HG02678 (cell line): ENCODE results near the gene STEAP3.

Experiments
- ATAC-seq: cut with Tn5 transposase; IDR thresholded peaks from one replicate; pipeline ENCODE4 v1.9.1; 2021; ENCODE audit warnings: mild to moderate bottlenecking, moderate library complexity; ENCODE audit not compliant: unreplicated experiment

Gene STEAP3

GRCh38 chr2:119225105-119225865 lies 1.7 kb downstream of the STEAP3 start:
- no peak for ATAC-seq

GRCh38 chr2:119225926-119226325 lies 2.3 kb downstream of the STEAP3 start:
- ATAC-seq: no peak

- no peak for ATAC-seq
Measured at GRCh38 chr2:119227346-119227745, 3.7 kb downstream of the STEAP3 start.

- no peak for ATAC-seq
Measured at GRCh38 chr2:119228136-119228535, 4.5 kb downstream of the STEAP3 start.

- no peak for ATAC-seq
Measured at GRCh38 chr2:119228964-119229363, 5.3 kb downstream of the STEAP3 start.

- ATAC-seq: no peak
Measured at GRCh38 chr2:119229716-119230115, 6.1 kb downstream of the STEAP3 start.

GRCh38 chr2:119230219-119231185 lies 6.9 kb downstream of the STEAP3 start:
- ATAC-seq: no peak

- peak; percentile 50 for ATAC-seq
Measured at GRCh38 chr2:119231975-119232665, 8.5 kb downstream of the STEAP3 start.

- peak; percentile 43 for ATAC-seq
Measured at GRCh38 chr2:119232666-119232993, 9.0 kb downstream of the STEAP3 start.

- peak; percentile 52 for ATAC-seq
Measured at GRCh38 chr2:119233326-119234020, 9.8 kb downstream of the STEAP3 start.

GRCh38 chr2:119234021-119235019 lies 10.7 kb downstream of the STEAP3 start:
- no peak for ATAC-seq

- ATAC-seq: no peak
Measured at GRCh38 chr2:119236796-119237195, 13.2 kb downstream of the STEAP3 start.

GRCh38 chr2:119240311-119241204 lies 16.9 kb downstream of the STEAP3 start:
- ATAC-seq: no peak

- no peak for ATAC-seq
Measured at GRCh38 chr2:119241205-119241532, 17.5 kb downstream of the STEAP3 start.

- no peak for ATAC-seq
Measured at GRCh38 chr2:119242276-119243119, 18.9 kb downstream of the STEAP3 start.

- ATAC-seq: no peak
Measured at GRCh38 chr2:119243621-119244020, 20.0 kb downstream of the STEAP3 start.

- no peak for ATAC-seq
Measured at GRCh38 chr2:119245076-119245840, 21.6 kb downstream of the STEAP3 start.
